Stimulated activated naive CD8-positive, alpha-beta T cell treated with anti-CD3 and anti-CD28 coated beads, Interleukin-15, amount 100 ng/mL, for 72 hours (primary cell): ENCODE measurements around the gene TEDC1.

Experiments
- ATAC-seq: fragments of 150-1000 bp; cut with Tn5 transposase; 2 replicates; pipeline ENCODE4 v1.10.0; 2021; ENCODE audit warnings: mild to moderate bottlenecking, moderate library complexity
- DNase-seq, 2 donors: peaks; one replicate each; pipeline ENCODE4 v3.0.0; 2021 to 2022
- H3K27ac Mint-ChIP-seq, 2 donors: one replicate each; pipeline ENCODE4 v1.8.0; 2022; ENCODE audit warnings: mild to moderate bottlenecking in 2 of 2, mixed read lengths in 2 of 2, moderate library complexity in 2 of 2
- H3K27me3 Mint-ChIP-seq: one replicate; pipeline ENCODE4 v1.8.0; 2022; ENCODE audit warnings: mixed read lengths
- H3K4me1 Mint-ChIP-seq: one replicate; pipeline ENCODE4 v1.8.0; 2022; ENCODE audit warnings: mild to moderate bottlenecking, mixed read lengths
- H3K4me3 Mint-ChIP-seq, 2 donors: one replicate each; pipeline ENCODE4 v1.8.0; 2022; ENCODE audit warnings: mild to moderate bottlenecking in 2 of 2, mixed read lengths in 2 of 2, moderate library complexity in 1 of 2
- H3K9me3 Mint-ChIP-seq, 2 donors: one replicate each; pipeline ENCODE4 v1.8.0; 2022; ENCODE audit warnings: mixed read lengths in 2 of 2

The TEDC1 gene

GRCh38 chr14:105494606-105494929, 3.5 kb downstream of the TEDC1 start:
- Mint-ChIP-seq H3K4me1 (peaks cover 12% of the 10 kb centered on the region), H3K27ac (no peak overlapping the region), H3K4me3 (no peak overlapping the region), H3K9me3 (no peaks in the 10 kb centered on the region), H3K27me3 (no peaks in the 10 kb centered on the region)
- ATAC-seq = no peak
- DNase-seq = no peak

GRCh38 chr14:105495101-105495989, 4.3 kb downstream of the TEDC1 start:
- Mint-ChIP-seq H3K4me1 (peaks cover 8% of the 10 kb centered on the region), H3K4me3 (no peak overlapping the region), H3K27me3 (no peaks in the 10 kb centered on the region), H3K9me3 (no peaks in the 10 kb centered on the region), H3K27ac (no peak overlapping the region)
- DNase-seq = no peak
- ATAC-seq = no peak

GRCh38 chr14:105495990-105496830, 5.2 kb downstream of the TEDC1 start:
- H3K9me3 Mint-ChIP-seq = no peaks in the 10 kb centered on the region
- H3K27ac Mint-ChIP-seq = peak overlapping the region in 1 of 2 donors; percentile 78
- no peaks in the 10 kb centered on the region for H3K27me3 Mint-ChIP-seq
- peaks cover 8% of the 10 kb centered on the region for H3K4me1 Mint-ChIP-seq
- DNase-seq (no peak), ATAC-seq (no peak)
- H3K4me3 Mint-ChIP-seq = no peak overlapping the region

GRCh38 chr14:105496831-105497591, 6.0 kb downstream of the TEDC1 start:
- no peaks in the 10 kb centered on the region for H3K27me3 Mint-ChIP-seq
- peaks cover 3% of the 10 kb centered on the region for H3K4me1 Mint-ChIP-seq
- H3K4me3 Mint-ChIP-seq = no peak overlapping the region
- DNase-seq = no peak
- H3K27ac Mint-ChIP-seq = no peak overlapping the region
- H3K9me3 Mint-ChIP-seq = no peaks in the 10 kb centered on the region
- ATAC-seq = no peak

- Mint-ChIP-seq H3K27me3 (peaks cover 5% of the 10 kb centered on the region), H3K27ac (no peak overlapping the region), H3K4me3 (no peak overlapping the region), H3K4me1 (no peaks in the 10 kb centered on the region), H3K9me3 (no peaks in the 10 kb centered on the region)
- ATAC-seq (no peak), DNase-seq (no peak)
These were observed 6.8 kb downstream of the TEDC1 start for GRCh38 chr14:105497671-105498429.

- no peak for ATAC-seq
- peaks cover 10% of the 10 kb centered on the region for H3K27me3 Mint-ChIP-seq
- H3K9me3 Mint-ChIP-seq = no peaks in the 10 kb centered on the region
- H3K27ac Mint-ChIP-seq = peak overlapping the region in 1 of 2 donors; percentile 56
- H3K4me3 Mint-ChIP-seq = no peak overlapping the region
- DNase-seq = no peak
- no peaks in the 10 kb centered on the region for H3K4me1 Mint-ChIP-seq
These were observed 7.6 kb downstream of the TEDC1 start for GRCh38 chr14:105498430-105499255.

- peak; percentile 3 for ATAC-seq
- Mint-ChIP-seq H3K27me3 (peaks cover 18% of the 10 kb centered on the region), H3K4me1 (no peaks in the 10 kb centered on the region), H3K9me3 (no peaks in the 10 kb centered on the region), H3K4me3 (no peak overlapping the region), H3K27ac (peak overlapping the region in 1 of 2 donors; percentile 19)
- no peak for DNase-seq
These were observed 8.4 kb downstream of the TEDC1 start for GRCh38 chr14:105499256-105500035.

GRCh38 chr14:105500036-105500725, 9.1 kb downstream of the TEDC1 start:
- Mint-ChIP-seq H3K4me3 (no peak overlapping the region), H3K9me3 (no peaks in the 10 kb centered on the region), H3K27me3 (peaks cover 25% of the 10 kb centered on the region), H3K27ac (no peak overlapping the region), H3K4me1 (no peaks in the 10 kb centered on the region)
- DNase-seq (no peak), ATAC-seq (no peak)

- DNase-seq (no peak), ATAC-seq (no peak)
- Mint-ChIP-seq H3K9me3 (no peaks in the 10 kb centered on the region), H3K4me1 (no peaks in the 10 kb centered on the region), H3K4me3 (no peak overlapping the region), H3K27me3 (peaks cover 28% of the 10 kb centered on the region), H3K27ac (no peak overlapping the region)
These were observed 9.7 kb downstream of the TEDC1 start for GRCh38 chr14:105500726-105501101.

GRCh38 chr14:105501504-105502291, 10.7 kb downstream of the TEDC1 start:
- peaks cover 31% of the 10 kb centered on the region for H3K27me3 Mint-ChIP-seq
- H3K4me1 Mint-ChIP-seq = no peaks in the 10 kb centered on the region
- H3K9me3 Mint-ChIP-seq = no peaks in the 10 kb centered on the region
- no peak for ATAC-seq
- no peak overlapping the region for H3K27ac Mint-ChIP-seq
- H3K4me3 Mint-ChIP-seq = no peak overlapping the region
- no peak for DNase-seq

- ATAC-seq (peak; percentile 38), DNase-seq (no peak)
- Mint-ChIP-seq H3K4me3 (no peak overlapping the region), H3K27me3 (peaks cover 41% of the 10 kb centered on the region), H3K4me1 (no peaks in the 10 kb centered on the region), H3K9me3 (no peaks in the 10 kb centered on the region), H3K27ac (peak overlapping the region; percentile 30 to 94)
These were observed 11.6 kb downstream of the TEDC1 start for GRCh38 chr14:105502446-105503295.

GRCh38 chr14:105503296-105503640, 12.2 kb downstream of the TEDC1 start:
- no peak for ATAC-seq
- H3K27me3 Mint-ChIP-seq = peaks cover 47% of the 10 kb centered on the region
- no peak overlapping the region for H3K4me3 Mint-ChIP-seq
- DNase-seq = no peak
- H3K27ac Mint-ChIP-seq = no peak overlapping the region
- H3K9me3 Mint-ChIP-seq = no peaks in the 10 kb centered on the region
- H3K4me1 Mint-ChIP-seq = no peaks in the 10 kb centered on the region
